Motor neuron (in vitro differentiated cells): ENCODE results near the gene TAPBPL. TPM values are rescaled to one million over a fixed set of nuclear protein-coding genes. Genes with fewer than 3 reads are reported as not detected.
"Not testable (repeated sequence)": the region's sequence is repeated elsewhere in the genome, so short reads cannot be mapped to it uniquely, and the experiment has no call there.

Experiments used
- ATAC-seq, 8 experiments: fragments of 200-7000 bp; cut with Tn5 transposase; replicated peaks in 6 of 8; 2 replicates each; pipeline ENCODE4 v1.8.0; 2021; ENCODE audit warnings: mild to moderate bottlenecking in 8 of 8, moderate library complexity in 8 of 8
- H3K27ac ChIP-seq, 2 donors: fragments of 250-450 bp; sonication (Bioruptor Pico); 2 replicates each; pipeline ENCODE4 v1.9.0; 2021; ENCODE audit warnings: antibody characterized with exemption in 2 of 2, mild to moderate bottlenecking in 2 of 2, moderate library complexity in 1 of 2
- H3K4me1 ChIP-seq, 2 donors: fragments of 250-450 bp; sonication (Bioruptor Pico); replicated peaks in 1 of 2; 2 replicates each; pipeline ENCODE4 v1.6.1; 2021; ENCODE audit warnings: antibody characterized with exemption in 2 of 2, mild to moderate bottlenecking in 2 of 2, moderate library complexity in 1 of 2
- H3K4me3 ChIP-seq, 5 donors: fragments of 250-450 bp; sonication (Bioruptor Pico); 2 replicates each; pipeline ENCODE4 v1.9.0; 2021; ENCODE audit warnings: antibody characterized with exemption in 5 of 5, mild to moderate bottlenecking in 5 of 5, moderate library complexity in 4 of 5
- WGBS, 10 experiments: fragments of 450-650 bp; shearing (Covaris generic); methylation state at CpG; one replicate each; pipeline ENCODE4 v1.0.0; 2022; 5-methylcytosine and 5-hydroxymethylcytosine counted together
- in situ Hi-C, 9 experiments: fragments of 400-800 bp; cut with MboI; loops; one replicate each; pipeline ENCODE4 v1.15.0; 2021; ENCODE audit warnings: low sequenced_read_pairs in 9 of 9, low pct_unique_long_range_greater_than_20kb in 2 of 9; ENCODE audit not compliant: unreplicated experiment in 9 of 9
- total RNA-seq, 8 experiments: library from RNA; unstranded; fragments of 300-600 nt; gene quantifications; 2 replicates each; pipeline versions ENCODE4 v1.2.3 to v1.2.4, GENCODE V29; 2022

The TAPBPL gene
- total RNA-seq, 8 experiments from 2014 or later = 0.79 to 26.2 (median 3.1) TPM

GRCh38 chr12:6426882-6427671, 24.8 kb upstream of the TAPBPL start:
- Histone ChIP-seq H3K4me3 (no peak overlapping the region), H3K4me1 (peaks cover 6 to 12% of the 10 kb centered on the region in 2 donors), H3K27ac (no peak overlapping the region)
- ATAC-seq = no peak
- 80 to 100% (median 92%) methylated on average over 3 to 12 of the region's 14 CpGs; no CpG with 5 or more reads in 1 of the 10 experiments for WGBS, 10 experiments
- in situ Hi-C loops = no loop called here

- in situ Hi-C loops, H3K4me3 ChIP-seq, H3K27ac ChIP-seq, ATAC-seq: not testable (repeated sequence)
- 86 to 100% (median 99%) methylated on average over 2 to 8 of the region's 10 CpGs; no CpG with 5 or more reads in 2 of the 10 experiments for WGBS, 10 experiments
- peaks cover 6 to 12% of the 10 kb centered on the region in 2 donors for H3K4me1 ChIP-seq
Measured at GRCh38 chr12:6427796-6428195, 24.0 kb upstream of the TAPBPL start.

- H3K4me3 ChIP-seq = no peak overlapping the region
- WGBS, 10 experiments = 17 to 100% (median 74%) methylated on average over 1 to 3 of the region's 3 CpGs
- in situ Hi-C loops = no loop called here
- no peak overlapping the region for H3K27ac ChIP-seq
- peaks cover 6 to 12% of the 10 kb centered on the region in 2 donors for H3K4me1 ChIP-seq
- ATAC-seq = no peak
Measured at GRCh38 chr12:6428326-6428725, 23.5 kb upstream of the TAPBPL start.

- peak; percentile 86 to 94 (median 91) for ATAC-seq
- Histone ChIP-seq H3K4me1 (peaks cover 6 to 12% of the 10 kb centered on the region in 2 donors), H3K27ac (no peak overlapping the region), H3K4me3 (no peak overlapping the region)
- 0 to 97% (median 78%) methylated on average over 2 to 19 of the region's 19 CpGs for WGBS, 10 experiments
- in situ Hi-C loops = no loop called here
Measured at GRCh38 chr12:6430124-6430989, 21.5 kb upstream of the TAPBPL start.

- ATAC-seq = no peak
- Histone ChIP-seq H3K4me1 (peaks cover 6 to 12% of the 10 kb centered on the region in 2 donors), H3K4me3 (no peak overlapping the region), H3K27ac (no peak overlapping the region)
- in situ Hi-C loops = no loop called here
- WGBS, 10 experiments = 68 to 100% (median 91%) methylated on average over 1 to 5 of the region's 5 CpGs
Measured at GRCh38 chr12:6432991-6433390, 18.9 kb upstream of the TAPBPL start.

- no peak for ATAC-seq
- Histone ChIP-seq H3K4me3 (no peak overlapping the region), H3K4me1 (peaks cover 6 to 12% of the 10 kb centered on the region in 2 donors), H3K27ac (no peak overlapping the region)
- in situ Hi-C loops = no loop called here
- 78 to 100% (median 82%) methylated on average over 1 to 8 of the region's 17 CpGs for WGBS, 10 experiments
Measured at GRCh38 chr12:6434205-6435140, 17.4 kb upstream of the TAPBPL start.

GRCh38 chr12:6435961-6436715, 15.7 kb upstream of the TAPBPL start:
- ATAC-seq = no peak
- no peak overlapping the region for H3K4me3 ChIP-seq
- H3K27ac ChIP-seq = no peak overlapping the region
- WGBS, 10 experiments = 69 to 100% (median 94%) methylated on average over 3 to 10 of the region's 13 CpGs
- H3K4me1 ChIP-seq = peaks cover 0 to under 1% of the 10 kb centered on the region in 2 donors
- in situ Hi-C loops = no loop called here

GRCh38 chr12:6437586-6437985, 14.3 kb upstream of the TAPBPL start:
- WGBS, 10 experiments = 33 to 90% (median 80%) methylated on average over 1 to 3 of the region's 3 CpGs; no CpG with 5 or more reads in 5 of the 10 experiments
- in situ Hi-C loops = no loop called here
- H3K27ac ChIP-seq = no peak overlapping the region
- H3K4me1 ChIP-seq = no peaks in the 10 kb centered on the region
- ATAC-seq = no peak
- H3K4me3 ChIP-seq = no peak overlapping the region

GRCh38 chr12:6438345-6438744, 13.5 kb upstream of the TAPBPL start:
- H3K4me3 ChIP-seq = no peak overlapping the region
- 60 to 94% (median 90%) methylated on average over 1 to 12 of the region's 12 CpGs for WGBS, 10 experiments
- no peaks in the 10 kb centered on the region for H3K4me1 ChIP-seq
- in situ Hi-C loops = no loop called here
- ATAC-seq = no peak
- H3K27ac ChIP-seq = no peak overlapping the region

GRCh38 chr12:6440391-6440790, 11.5 kb upstream of the TAPBPL start:
- in situ Hi-C loops = no loop called here
- Histone ChIP-seq H3K4me1 (no peaks in the 10 kb centered on the region), H3K4me3 (no peak overlapping the region), H3K27ac (no peak overlapping the region)
- no peak for ATAC-seq
- 29 to 100% (median 79%) methylated on average over 1 of the region's 1 CpG; no CpG with 5 or more reads in 2 of the 10 experiments for WGBS, 10 experiments

- Histone ChIP-seq H3K27ac (no peak overlapping the region), H3K4me1 (no peaks in the 10 kb centered on the region), H3K4me3 (no peak overlapping the region)
- 0 to 89% (median 46%) methylated on average over 1 to 6 of the region's 9 CpGs; no CpG with 5 or more reads in 4 of the 10 experiments for WGBS, 10 experiments
- in situ Hi-C loops = no loop called here
- no peak for ATAC-seq
Measured at GRCh38 chr12:6442836-6443235, 9.0 kb upstream of the TAPBPL start.
